Measurements from ENCODE around the gene TRO. TPM values are rescaled to one million over a fixed set of nuclear protein-coding genes. Genes with fewer than 3 reads are reported as not detected.

Gene TRO
- total RNA-seq: 4.9 and 9.9 TPM in 2 replicates

GRCh38 chrX:54920610-54921426 is at the start of gene TRO:
Gene TRO (plus strand): TSS chrX:54920824. CDS start chrX:54922247, 1,423 bp downstream.

Other genes with a start within 250 kb of the TRO start
- not detected in 2 replicates for gene ITIH6, start 122.6 kb upstream of the TRO start, total RNA-seq
- 291 and 376 TPM in 2 replicates for gene MAGED2, start 113.1 kb upstream of the TRO start, total RNA-seq
- not detected in 2 replicates for gene PFKFB1, start 73.4 kb downstream of the TRO start, total RNA-seq
- gene APEX2, start 79.5 kb downstream of the TRO start, total RNA-seq: 11.2 and 12.3 TPM in 2 replicates
- gene ALAS2, start 110.2 kb downstream of the TRO start, total RNA-seq: not detected in 2 replicates
- gene PAGE2B, start 154.2 kb downstream of the TRO start, total RNA-seq: not detected in 2 replicates
- gene PAGE2, start 168.2 kb downstream of the TRO start, total RNA-seq: not detected in 2 replicates